ENCODE measurements around the gene CNTNAP5.
"Not testable (repeated sequence)": the region's sequence is repeated elsewhere in the genome, so short reads cannot be mapped to it uniquely, and the experiment has no call there.

The CNTNAP5 gene

DNA sequence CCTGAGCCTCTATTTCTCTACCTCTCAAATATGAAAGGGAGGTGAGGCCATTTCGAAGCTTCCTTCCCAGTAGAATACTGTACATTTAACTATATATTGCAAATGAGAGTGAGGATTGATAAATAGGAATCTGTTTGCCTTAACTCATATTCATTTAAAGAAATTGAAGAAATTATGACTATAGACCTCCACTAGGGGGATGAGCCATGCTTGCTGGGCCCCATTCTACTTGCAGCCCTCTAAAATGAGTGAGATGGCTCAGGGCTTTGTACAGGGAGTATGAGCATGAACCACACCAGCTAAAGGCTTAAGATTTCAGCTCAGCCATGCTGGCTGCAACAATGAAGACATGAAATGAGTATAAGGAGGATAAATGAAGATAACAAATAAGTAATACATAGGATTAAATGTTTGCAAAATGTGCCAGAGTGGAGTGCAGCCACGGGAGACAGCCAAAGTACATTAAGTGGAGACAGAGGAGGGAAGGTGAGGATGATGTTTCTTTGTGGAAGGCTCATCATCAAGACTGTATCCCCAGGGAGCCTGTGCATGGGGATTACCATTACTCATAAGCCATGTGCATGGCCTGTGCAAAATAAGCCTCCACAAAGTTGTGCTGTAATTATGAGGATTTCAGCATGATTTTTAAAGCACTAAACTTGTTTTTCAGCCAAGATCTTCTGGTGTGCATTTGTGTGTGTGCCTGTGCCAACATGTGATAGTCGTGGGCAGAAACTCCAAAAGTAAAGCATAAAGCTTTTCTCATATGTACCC is 300.8 kb downstream of the CNTNAP5 start:
- no peak for DNase-seq

DNA sequence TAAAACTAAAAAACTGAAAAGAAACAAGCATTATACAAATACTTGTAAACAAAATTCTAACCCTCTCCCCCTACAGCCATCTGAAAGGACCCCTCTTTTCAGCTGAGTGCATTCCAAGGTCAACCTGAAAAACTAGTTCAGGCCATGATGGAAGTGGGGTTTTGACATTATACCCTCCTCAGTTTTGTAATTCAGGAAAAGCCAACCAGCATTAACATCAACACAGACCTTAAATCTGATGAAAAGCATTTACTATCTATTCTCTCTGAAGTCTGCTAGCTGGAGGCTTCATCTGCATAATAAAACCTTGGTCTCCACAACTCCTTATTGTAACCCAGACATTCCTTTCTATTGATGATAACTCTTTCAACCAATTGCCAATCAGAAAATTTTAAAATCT is 302.2 kb downstream of the CNTNAP5 start:
- DNase-seq = no peak

DNA sequence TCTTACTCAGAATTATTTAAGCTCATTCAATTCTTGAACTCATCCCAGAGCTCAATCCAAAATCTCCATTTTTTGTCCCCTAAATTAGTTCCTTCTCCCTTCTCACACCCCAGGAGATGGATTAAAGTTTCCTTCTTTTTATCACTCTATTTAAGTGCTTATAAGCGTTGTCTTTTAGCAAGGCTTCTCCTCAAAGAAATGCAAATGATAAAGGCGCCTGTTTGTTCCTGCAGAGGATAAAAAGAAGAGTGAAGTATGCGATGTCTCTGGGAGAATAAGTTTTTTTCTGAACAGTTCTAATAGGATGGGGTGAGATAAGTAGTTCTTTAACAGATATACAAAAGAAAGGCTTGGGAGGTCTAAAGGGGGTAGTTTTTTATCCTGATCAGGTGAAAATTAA is 303.3 kb downstream of the CNTNAP5 start:
- no peak for DNase-seq

DNA sequence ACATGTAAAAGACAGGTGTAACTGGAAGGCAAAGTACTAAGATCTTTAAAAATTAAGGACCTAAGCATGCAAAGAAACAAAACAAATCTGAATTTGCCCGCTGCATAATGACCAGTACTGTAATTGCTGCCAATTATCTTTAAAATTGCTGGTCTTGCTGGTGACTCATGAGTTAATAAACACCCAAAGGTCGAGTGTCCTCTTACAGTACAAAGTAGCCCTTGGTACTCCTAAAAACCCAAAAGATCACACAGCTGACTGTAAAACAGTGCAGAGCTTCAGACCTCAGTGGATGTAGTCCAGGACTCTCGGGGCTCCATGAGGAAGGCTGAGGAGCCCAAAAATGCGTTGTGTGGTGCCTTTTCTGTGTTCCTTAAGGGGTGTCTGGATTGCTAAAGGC is 308.7 kb downstream of the CNTNAP5 start:
- no peak for DNase-seq

DNA sequence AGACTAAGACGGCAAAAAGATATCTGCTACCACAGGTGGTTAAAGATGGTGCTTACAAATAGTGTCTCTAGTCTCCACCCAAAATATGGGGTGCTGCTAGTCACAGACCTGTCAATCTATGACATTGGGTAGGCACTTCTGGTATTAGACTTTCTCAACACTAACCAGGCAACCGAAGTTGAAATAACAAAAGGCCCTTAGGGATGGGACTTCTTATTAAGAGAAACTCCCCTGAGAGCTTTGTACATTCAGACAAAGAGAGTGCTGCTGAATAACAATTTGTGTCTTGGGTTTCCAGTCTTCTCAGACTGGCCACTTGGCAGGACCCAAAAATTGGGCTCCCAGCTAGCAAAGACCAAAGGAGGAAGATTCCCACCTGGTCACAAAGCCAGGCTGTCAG is 310.0 kb downstream of the CNTNAP5 start:
- no peak for DNase-seq

DNA sequence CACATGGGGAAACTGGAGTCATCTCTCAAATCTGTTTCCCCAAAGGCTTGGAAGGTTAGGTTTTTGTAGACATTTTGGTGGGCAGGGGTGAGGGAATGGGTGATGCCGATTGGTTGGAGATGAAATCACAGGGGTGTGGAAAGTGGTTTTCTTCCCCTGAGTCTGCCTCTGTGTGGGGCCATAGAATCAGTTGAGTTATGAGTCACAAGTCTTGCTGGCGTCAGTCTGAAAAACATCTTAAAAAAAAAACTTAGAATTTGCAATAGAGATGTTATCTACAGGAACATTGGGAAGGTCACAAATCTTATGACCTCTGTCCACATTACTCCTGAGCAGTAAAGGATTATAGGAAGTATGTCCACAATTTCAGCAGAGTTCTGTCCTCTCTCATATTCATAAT is 314.6 kb downstream of the CNTNAP5 start:
- DNase-seq = no peak

DNA sequence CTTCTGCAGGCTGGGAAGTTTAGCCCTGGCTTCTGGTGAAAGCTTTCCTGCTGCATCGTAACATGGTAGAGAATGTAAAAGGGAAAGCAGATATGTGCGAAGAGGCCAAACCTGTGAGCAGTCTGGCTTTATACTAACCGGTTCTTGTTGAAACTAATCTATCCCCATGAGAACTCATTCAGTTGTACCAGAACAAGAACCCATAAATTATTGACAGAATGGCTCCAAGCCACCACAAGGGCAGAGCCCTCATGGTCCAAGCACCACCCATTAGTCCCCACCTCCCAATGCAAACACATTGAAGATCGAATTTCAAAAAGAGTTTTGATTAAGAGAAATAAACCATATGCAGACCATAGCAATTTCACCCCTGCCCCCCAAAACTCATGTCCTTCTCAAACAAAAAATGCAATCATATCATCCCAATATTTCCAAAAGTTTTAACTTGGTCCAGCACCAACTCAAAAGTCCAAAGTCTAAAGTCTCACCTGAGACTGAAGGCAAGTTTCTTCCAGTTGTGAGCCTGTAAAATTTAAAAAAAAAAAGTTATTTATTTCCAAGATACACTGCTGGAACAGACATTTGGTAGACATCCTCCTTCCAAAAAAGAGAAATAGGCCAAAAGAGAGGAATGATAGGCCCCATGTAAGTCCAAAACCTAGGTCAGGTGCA is 318.9 kb downstream of the CNTNAP5 start:
- no peak for DNase-seq

DNA sequence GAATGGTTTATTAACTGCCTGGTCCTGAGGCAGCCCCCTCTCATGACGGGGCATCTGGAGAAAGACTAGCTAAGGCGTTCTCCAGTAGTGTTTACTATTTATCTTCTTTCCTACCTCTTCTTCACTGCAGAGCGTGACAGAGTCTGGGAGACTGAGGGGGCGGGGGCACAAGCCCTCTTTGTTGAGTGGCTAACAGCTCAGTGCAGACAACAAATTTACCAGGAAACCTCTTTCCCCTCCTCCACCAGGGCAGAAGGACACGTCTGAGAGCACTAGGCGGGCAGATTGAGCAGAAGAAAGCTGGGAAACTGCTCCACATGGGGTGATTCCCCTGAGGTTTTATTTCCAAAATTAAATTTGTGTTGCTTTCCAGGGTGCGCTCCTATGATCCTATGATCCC is 322.1 kb downstream of the CNTNAP5 start:
- no peak for DNase-seq

DNA sequence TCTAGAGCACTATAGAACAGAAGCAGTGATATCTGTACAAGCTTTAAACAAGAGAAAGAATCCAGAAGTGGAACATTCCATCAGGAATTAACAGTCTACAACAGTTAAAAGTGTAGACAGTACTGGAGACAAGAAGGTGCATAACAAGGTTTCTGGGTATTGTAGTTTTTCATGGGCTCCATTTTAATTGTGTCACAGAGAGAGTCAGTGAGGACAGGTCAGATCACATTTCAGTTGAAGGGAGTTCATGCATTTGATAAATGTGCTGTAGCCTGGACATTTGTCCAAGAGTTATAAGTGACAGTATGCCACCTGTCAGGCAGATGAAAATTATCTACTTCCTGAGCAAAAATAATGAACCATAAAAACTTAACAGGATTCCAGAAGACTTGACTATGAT is 328.6 kb downstream of the CNTNAP5 start:
- DNase-seq = no peak

DNA sequence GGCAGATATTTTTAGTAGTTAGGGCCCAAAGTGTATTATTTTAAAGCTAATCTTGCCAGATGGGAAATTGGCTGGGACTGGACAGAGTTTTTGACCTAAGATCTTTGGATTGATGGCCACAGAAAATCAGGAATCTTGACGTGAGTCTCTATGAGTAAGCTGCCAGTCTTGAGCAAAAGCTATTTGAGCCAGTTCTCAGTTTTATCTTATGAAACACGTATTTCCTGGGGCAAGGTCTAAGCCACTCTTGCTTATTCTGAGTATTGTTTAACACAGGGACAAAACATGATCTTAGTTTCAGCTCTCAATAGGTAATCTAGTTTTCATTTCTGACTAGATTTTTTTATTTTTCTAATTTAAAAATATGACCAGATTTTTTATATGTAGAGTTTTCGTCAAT is 329.4 kb downstream of the CNTNAP5 start:
- no peak for DNase-seq

DNA sequence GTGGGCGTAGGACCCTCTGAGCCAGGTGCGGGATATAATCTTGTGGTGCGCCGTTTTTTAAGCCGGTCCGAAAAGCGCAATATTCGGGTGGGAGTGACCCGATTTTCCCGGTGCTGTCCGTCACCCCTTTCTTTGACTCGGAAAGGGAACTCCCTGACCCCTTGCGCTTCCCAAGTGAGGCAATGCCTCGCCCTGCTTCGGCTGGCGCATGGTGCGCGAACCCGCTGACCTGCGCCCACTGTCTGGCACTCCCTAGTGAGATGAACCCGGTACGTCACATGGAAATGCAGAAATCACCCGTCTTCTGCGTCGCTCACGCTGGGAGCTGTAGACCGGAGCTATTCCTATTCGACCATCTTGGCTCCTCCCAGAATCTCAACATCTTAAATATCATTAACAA is 336.9 kb downstream of the CNTNAP5 start:
- not testable (repeated sequence) for DNase-seq

DNA sequence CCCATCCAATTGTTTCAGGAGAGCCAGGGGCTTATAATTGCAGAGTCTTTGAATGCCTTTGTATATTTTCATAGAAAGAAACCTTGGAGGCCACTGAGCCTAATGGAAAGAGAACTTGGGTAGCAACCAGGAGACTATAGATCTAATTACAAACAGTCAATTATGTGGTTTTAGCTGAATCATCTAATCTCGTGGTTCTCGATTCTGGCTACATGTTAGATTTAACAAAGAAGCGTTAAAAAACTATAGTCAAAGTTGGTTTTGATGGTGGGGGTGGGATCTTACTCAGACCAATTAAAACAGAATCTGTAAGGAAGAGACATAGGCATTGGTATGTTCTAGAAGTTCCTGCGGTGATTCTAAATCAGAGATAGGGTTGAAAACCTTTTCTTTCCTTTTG is 344.1 kb downstream of the CNTNAP5 start:
- DNase-seq = no peak

DNA sequence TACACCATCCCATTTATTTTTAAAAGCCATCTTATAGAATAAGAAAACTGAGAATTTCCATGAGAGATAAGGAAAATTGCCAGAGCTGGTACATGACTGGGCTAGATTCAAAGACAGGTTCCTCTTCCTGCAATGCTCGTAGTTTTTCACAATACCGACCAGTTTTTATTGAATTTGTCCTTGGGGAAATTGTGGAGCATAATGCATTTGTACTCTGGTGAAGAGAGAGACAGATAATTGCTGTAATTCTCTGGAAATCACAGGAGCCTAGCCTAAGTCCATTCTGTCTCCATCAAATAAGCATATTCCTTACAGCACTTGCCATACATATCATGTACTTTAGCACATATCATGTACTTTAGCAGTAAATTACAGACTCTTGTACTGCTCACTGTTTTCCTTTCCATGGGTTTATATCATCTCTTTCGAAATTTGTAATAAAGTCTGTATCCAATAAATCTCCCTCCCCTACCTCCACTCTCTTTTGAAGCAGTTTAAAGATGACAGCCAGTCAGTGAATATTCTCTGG is 355.2 kb downstream of the CNTNAP5 start:
- no peak for DNase-seq

DNA sequence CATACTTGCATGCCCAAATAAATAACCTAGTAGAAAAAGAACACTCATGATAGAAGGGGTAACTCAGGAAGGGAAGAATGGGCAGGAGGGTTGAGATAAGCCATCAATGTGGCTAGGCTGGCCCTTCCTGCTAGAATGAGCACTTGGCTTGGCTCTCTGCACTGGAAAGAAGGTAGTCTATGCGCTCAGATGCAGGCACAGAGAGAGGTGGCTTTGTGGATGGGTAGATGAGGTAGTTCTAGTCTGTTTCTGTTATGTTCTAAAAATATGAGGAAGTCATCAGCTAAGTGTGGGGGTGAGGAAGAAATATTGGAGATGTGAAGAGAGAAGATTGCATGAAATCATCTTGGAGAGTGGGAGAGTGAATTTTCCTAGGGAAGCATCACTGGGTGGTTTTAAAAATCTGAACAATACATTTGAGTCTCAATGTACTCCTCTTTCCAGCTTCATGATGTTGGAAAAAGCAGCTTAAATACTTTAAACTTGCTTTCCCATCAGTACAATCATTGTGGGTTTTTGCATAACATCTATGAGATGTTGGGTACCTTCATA is 357.1 kb downstream of the CNTNAP5 start:
- no peak for DNase-seq

DNA sequence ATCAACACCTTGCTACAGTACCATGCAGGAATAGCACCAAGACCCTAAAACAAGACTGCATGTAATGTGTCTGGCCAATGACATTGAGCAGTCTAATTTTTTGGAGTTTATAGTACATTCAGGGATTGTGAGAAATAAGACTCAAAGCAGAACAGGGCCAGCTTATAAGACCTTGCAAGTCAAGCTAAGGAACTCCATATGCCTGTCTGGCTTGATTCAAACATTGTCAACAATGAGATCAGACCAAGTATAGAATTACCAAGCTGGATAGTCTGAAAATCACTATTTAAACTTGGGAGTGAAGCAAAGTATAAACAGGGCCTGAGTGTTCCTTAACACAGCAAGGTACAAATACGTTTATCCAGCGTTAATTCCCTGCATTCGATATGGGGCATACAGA is 370.9 kb downstream of the CNTNAP5 start:
- DNase-seq = no peak

DNA sequence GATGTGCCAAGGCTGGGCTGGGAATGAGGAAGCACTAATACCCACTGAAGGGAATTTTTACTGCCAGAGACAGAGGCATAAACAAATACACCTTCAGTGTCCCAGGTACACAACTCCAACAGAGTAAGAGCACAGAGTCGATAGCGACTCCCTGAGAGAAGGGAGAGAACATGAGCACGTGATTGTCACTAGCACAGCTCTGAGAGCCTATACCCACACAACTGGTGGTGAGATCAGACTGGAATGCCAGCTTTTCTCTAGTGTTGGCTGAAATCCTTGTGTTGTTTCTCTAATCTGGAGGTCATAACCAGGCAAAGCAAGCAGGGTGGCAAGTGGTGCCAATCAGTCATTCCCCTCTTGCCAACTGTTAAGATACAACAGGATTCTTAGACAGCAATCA is 377.2 kb downstream of the CNTNAP5 start:
- DNase-seq = no peak

DNA sequence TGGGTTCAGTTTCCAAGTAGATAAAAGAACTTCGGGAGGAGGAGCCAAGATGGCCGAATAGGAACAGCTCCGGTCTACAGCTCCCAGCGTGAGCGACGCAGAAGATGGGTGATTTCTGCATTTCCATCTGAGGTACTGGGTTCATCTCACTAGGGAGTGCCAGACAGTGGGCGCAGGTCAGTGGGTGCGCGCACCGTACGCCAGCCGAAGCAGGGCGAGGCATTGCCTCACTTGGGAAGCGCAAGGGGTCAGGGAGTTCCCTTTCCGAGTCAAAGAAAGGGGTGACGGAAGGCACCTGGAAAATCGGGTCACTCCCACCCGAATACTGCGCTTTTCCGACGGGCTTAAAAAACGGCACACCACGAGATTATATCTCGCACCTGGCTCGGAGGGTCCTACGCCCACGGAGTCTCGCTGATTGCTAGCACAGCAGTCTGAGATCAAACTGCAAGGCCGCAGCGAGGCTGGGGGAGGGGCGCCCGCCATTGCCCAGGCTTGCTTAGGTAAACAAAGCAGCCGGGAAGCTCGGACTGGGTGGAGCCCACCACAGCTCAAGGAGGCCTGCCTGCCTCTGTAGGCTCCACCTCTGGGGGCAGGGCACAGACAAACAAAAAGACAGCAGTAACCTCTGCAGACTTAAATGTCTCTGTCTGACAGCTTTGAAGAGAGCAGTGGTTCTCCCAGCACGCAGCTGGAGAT is 382.9 kb downstream of the CNTNAP5 start:
- DNase-seq = not testable (repeated sequence)

DNA sequence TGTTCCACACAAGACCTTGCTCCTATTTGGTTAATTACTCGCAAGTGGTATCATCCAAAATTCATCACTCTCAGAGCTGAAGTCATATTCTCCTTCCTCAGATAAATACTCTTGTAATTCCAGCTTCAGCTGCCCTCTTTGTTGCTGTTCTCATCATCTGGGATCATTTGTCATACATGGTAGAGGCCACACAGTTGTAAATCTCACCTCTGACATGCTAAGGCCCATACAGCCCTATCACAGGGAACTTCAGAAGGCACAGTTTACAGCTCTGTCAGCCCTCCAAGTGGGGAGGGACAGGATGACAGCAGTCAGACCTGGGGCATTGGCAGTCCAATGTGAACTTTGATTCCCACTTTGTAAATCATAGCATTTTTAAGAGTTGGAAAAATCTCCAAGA is 399.0 kb downstream of the CNTNAP5 start:
- DNase-seq = no peak

DNA sequence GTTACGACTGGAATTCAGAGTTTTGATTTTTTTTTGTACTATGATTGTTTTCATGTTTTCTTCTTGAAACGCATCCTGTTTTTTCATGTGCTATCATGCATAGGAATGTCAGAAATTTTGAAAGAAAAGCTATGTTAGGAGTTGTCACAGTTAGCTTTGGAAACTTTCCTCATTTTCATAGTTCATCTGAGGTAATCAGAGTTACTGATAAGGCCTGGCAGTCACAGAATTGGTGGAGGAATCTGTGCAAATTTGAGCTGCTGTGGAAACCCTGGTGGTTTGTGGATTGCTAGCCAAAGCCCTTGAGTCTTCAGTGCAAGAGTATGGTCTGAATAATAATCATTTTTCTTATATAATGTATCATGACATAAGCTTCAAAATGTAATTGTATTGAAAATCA is 401.0 kb downstream of the CNTNAP5 start:
- DNase-seq = no peak

DNA sequence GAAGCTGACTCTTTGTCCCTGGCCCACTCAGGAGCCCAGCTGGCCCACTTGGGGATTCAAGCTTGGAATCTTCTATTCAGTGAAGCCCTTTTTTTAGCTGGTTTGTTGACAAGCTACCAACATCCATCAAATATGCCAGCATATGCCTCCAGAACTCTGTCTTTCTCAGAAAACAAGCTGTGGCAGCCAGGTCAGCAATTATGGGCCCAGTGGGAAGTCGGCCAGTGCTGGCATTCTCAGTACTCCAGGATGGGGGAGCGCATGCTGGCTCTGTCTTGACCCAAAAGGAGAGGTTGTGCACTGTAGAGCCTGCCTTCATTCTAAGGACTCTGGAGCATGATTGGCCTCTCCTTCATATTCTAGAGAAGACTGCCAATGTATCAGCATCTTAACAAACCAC is 401.5 kb downstream of the CNTNAP5 start:
- DNase-seq = no peak

DNA sequence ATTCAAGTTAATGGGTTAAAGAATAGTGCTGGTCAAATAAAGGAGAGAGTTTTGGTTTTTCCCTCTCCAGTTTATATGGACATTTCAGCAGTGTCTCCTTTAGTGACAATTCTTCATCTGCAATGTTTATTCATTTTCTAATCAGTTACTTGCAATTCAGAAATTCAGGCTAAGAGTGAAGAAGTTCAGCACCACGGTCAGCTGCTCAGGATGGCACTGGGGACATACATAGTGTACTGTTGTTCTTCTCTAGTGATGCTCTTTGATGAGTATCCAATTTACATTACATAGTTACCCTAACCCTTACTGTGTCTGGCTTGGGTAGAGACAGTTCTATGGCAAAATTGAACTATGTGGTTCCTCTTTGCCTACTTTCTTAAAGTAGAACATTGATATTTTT is 412.7 kb downstream of the CNTNAP5 start:
- DNase-seq = no peak

DNA sequence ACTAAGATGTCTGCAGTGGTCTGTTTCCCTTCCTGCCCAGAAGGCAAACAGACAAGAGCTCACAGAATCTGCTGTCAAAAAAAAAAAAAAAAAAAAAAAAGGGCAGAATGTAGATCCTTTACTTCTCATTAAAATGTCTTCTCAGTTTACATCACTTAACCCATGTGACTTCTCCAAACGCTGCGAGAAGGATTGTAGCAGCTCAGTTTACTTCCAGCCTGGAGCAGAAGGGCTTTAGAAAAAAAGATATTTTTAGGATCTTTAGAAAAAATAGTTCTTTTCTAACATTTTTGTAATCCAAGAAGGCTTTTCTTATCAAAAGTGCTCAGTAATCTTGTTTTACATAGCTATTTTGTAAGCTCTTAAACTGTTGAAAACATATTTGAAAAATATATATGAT is 425.4 kb downstream of the CNTNAP5 start:
- DNase-seq = no peak

DNA sequence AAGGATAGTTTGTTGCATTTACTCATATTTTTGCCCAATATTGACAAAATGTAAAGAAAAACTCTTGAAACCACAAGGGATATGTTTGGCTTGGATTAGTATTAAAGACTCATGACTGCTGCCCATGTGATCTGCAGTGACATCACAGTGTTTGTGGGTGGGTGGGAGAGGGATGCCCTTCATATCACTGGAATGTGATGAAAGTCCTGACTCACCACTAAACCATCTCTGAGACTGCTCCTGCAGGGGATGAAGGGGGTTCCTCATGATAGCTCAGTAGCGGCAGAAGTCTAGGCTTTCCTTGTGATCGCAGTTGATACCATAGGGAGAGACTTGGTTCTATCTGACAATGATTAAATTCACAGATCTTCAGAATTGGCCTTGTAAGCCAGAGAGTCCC is 451.2 kb downstream of the CNTNAP5 start:
- DNase-seq = no peak

DNA sequence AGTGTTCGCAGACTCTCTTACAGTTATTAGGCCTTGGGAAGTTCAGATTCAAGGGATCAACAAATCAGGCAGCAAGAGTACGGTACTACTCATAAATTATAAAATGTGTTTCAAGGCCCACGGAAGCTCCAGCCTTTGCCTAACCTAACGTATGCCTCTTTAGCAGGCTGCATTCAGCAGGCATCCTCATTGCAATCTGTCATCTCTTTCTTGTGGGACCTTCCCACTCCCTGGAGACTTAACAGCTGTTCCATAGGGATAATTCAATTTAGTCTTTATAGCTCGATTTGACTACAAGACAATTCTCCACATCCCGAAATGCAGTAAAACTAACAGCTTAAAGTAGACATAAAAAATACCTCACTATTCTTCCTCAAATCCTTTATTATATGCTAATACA is 453.7 kb downstream of the CNTNAP5 start:
- no peak for DNase-seq

Measured in T-helper 1 cell (primary cell).